Lower leg skin (tissue), 3 donors: ENCODE measurements around the gene TLE5.

Experiments
- CTCF ChIP-seq, 3 donors: fragments of 450-650 bp; IDR thresholded peaks; one replicate each; pipeline ENCODE4 v1.5.1; 2016; ENCODE audit warnings: antibody characterized with exemption in 3 of 3, mild to moderate bottlenecking in 3 of 3, moderate library complexity in 2 of 3
- POLR2A ChIP-seq, 2 donors: fragments of 450-650 bp; IDR thresholded peaks; one replicate each; pipeline ENCODE4 v1.6.1; 2016 to 2017; ENCODE audit warnings: antibody characterized with exemption in 2 of 2, mild to moderate bottlenecking in 1 of 2, moderate library complexity in 1 of 2

- no peak for TF ChIP-seq CTCF (IDR thresholded peaks at IDR 0.05)
- TF ChIP-seq POLR2A (IDR thresholded peaks at IDR 0.05), result no peak
These were observed 26.7 kb downstream of the TLE5 start for GRCh38 chr19:3035542-3036118.
